IMR-90 (cell line): Measurements from ENCODE around the gene VAV3. TPM values are rescaled to one million over a fixed set of nuclear protein-coding genes. Genes with fewer than 3 reads are reported as not detected.

Source experiments
- ATAC-seq: fragments of 200-7000 bp; cut with Tn5 transposase; 2 replicates; pipeline ENCODE4 v1.9.1; 2020; ENCODE audit warnings: low read depth, mild to moderate bottlenecking, moderate library complexity
- BruUV-seq: library from RNA; stranded (reverse); fragments of 400-500 nt; replicated peaks from 2 replicates; lab custom pipeline; 2021; lab: Mats Ljungman, UMichigan
- CTCF ChIA-PET: fragments of 300-600 bp; formaldehyde crosslinking; extraction: SDS; loops from one replicate; lab custom pipeline; 2021; ENCODE audit warnings: antibody characterized with exemption; lab: Yijun Ruan, JAX
- POLR2A ChIA-PET: fragments of 300-600 bp; sonication (Branson Sonifier 250); formaldehyde crosslinking; loops from one replicate; lab custom pipeline; 2022; ENCODE audit warnings: antibody characterized with exemption; ENCODE audit not compliant: unreplicated experiment; lab: Charles Lee
- DNase-seq: peaks from one replicate; pipeline ENCODE4 v3.0.0; 2013
- H2AFZ ChIP-seq: replicated peaks from 2 replicates; pipeline ENCODE3; 2013; ENCODE audit warnings: low read length, mild to moderate bottlenecking; ENCODE audit not compliant: poor library complexity
- H2AK5ac ChIP-seq: 2 replicates; pipeline ENCODE4 v1.6.1; 2013; ENCODE audit warnings: low read depth, low read length, inconsistent platforms
- H2AK9ac ChIP-seq: replicated peaks from 2 replicates; pipeline ENCODE3; 2013; ENCODE audit warnings: mild to moderate bottlenecking, low read depth, low read length, moderate library complexity; ENCODE audit not compliant: poor library complexity
- H2BK120ac ChIP-seq: 2 replicates; pipeline ENCODE4 v1.6.1; 2013; ENCODE audit warnings: low read depth, low read length, inconsistent platforms
- H2BK15ac ChIP-seq: 3 replicates; pipeline ENCODE4 v1.6.1; 2013; ENCODE audit warnings: low read depth, low read length, inconsistent platforms
- H2BK20ac ChIP-seq: 2 replicates; pipeline ENCODE4 v1.6.1; 2013; ENCODE audit warnings: low read depth, mild to moderate bottlenecking, inconsistent platforms, low read length, moderate library complexity
- H2BK5ac ChIP-seq: 2 replicates; pipeline ENCODE4 v1.6.1; 2013; ENCODE audit warnings: mild to moderate bottlenecking, low read depth, low read length, inconsistent platforms; ENCODE audit not compliant: poor library complexity, severe bottlenecking
- H3K14ac ChIP-seq: replicated peaks from 2 replicates; pipeline ENCODE4 v1.6.1; 2013; ENCODE audit warnings: low read depth, low read length, inconsistent platforms
- H3K18ac ChIP-seq: 2 replicates; pipeline ENCODE4 v1.6.1; 2013; ENCODE audit warnings: low read depth, low read length, control low read depth
- H3K23ac ChIP-seq: 2 replicates; pipeline ENCODE4 v1.6.1; 2013; ENCODE audit warnings: low read depth, low read length, inconsistent platforms
- H3K27ac ChIP-seq: 2 replicates; pipeline ENCODE4 v1.5.1; 2013; ENCODE audit warnings: mild to moderate bottlenecking, control low read depth, low read length; ENCODE audit not compliant: insufficient read depth
- H3K27me3 ChIP-seq: 2 replicates; pipeline ENCODE4 v1.6.1; 2013; ENCODE audit warnings: low read length; ENCODE audit not compliant: control insufficient read depth, insufficient read depth
- H3K36me3 ChIP-seq: 2 replicates; pipeline ENCODE4 v1.6.1; 2013; ENCODE audit warnings: low read length, mixed read lengths; ENCODE audit not compliant: control insufficient read depth, insufficient read depth
- H3K4ac ChIP-seq: 2 replicates; pipeline ENCODE4 v1.6.1; 2013; ENCODE audit warnings: low read depth, low read length, inconsistent platforms
- H3K4me1 ChIP-seq: 2 replicates; pipeline ENCODE4 v1.6.1; 2013; ENCODE audit warnings: low read length, mixed read lengths; ENCODE audit not compliant: control insufficient read depth, insufficient read depth
- H3K4me2 ChIP-seq: 2 replicates; pipeline ENCODE4 v1.6.1; 2013; ENCODE audit warnings: low read depth, mild to moderate bottlenecking, control low read depth, low read length, moderate library complexity
- H3K4me3 ChIP-seq: 2 replicates; pipeline ENCODE4 v1.5.1; 2013; ENCODE audit warnings: low read depth, mild to moderate bottlenecking, control low read depth, low read length, moderate library complexity; ENCODE audit not compliant: insufficient read depth
- H3K56ac ChIP-seq: 2 replicates; pipeline ENCODE4 v1.6.1; 2013; ENCODE audit warnings: low read length, inconsistent platforms; ENCODE audit not compliant: insufficient read depth; ENCODE audit errors: extremely low read depth
- H3K79me1 ChIP-seq, 2 experiments: 2 replicates each; pipeline ENCODE4 v1.6.1; 2013; ENCODE audit warnings: low read length in 2 of 2, inconsistent platforms in 1 of 2, low read depth in 1 of 2
- H3K9ac ChIP-seq: 2 replicates; pipeline ENCODE4 v1.6.1; 2013; ENCODE audit warnings: low read depth, low read length, control low read depth
- H3K9me1 ChIP-seq: 2 replicates; pipeline ENCODE4 v1.6.1; 2013; ENCODE audit warnings: low read length, inconsistent platforms; ENCODE audit not compliant: insufficient read depth
- H3K9me3 ChIP-seq: 2 replicates; pipeline ENCODE4 v1.6.1; 2013; ENCODE audit warnings: low read length; ENCODE audit not compliant: control insufficient read depth, insufficient read depth
- H4K20me1 ChIP-seq: 2 replicates; pipeline ENCODE4 v1.6.1; 2013; ENCODE audit warnings: low read length, inconsistent platforms; ENCODE audit not compliant: insufficient read depth
- H4K5ac ChIP-seq: 2 replicates; pipeline ENCODE4 v1.6.1; 2013; ENCODE audit warnings: mild to moderate bottlenecking, low read depth, low read length, control low read depth
- H4K8ac ChIP-seq, 2 experiments: 2 replicates each; pipeline ENCODE4 v1.6.1; 2013; ENCODE audit warnings: low read depth in 2 of 2, low read length in 2 of 2, control low read depth in 1 of 2, inconsistent platforms in 1 of 2
- H4K91ac ChIP-seq: 2 replicates; pipeline ENCODE4 v1.6.1; 2013; ENCODE audit warnings: low read depth, low read length, inconsistent platforms; ENCODE audit not compliant: insufficient read depth
- MAFK ChIP-seq: IDR thresholded peaks from 2 replicates; pipeline ENCODE4 v1.6.1; 2012; ENCODE audit warnings: low read depth, low read length, improper control_type of control experiment
- POLR2A ChIP-seq: IDR thresholded peaks from 2 replicates; pipeline ENCODE4 v1.6.1; 2012; ENCODE audit warnings: mild to moderate bottlenecking, low read depth, low read length
- RCOR1 ChIP-seq: IDR thresholded peaks from 2 replicates; pipeline ENCODE4 v1.6.1; 2012; ENCODE audit warnings: mild to moderate bottlenecking, low read length, improper control_type of control experiment; ENCODE audit not compliant: insufficient replicate concordance
- dilution Hi-C: fragments of 300-500 bp; cut with HindIII; formaldehyde crosslinking; loops from one replicate; pipeline ENCODE4 v1.14.3; 2018; ENCODE audit warnings: low sequenced_read_pairs; ENCODE audit not compliant: unreplicated experiment
- in situ Hi-C: fragments of 300-500 bp; cut with MboI; formaldehyde crosslinking; loops from 3 replicates; pipeline ENCODE4 v1.14.3; 2019; ENCODE audit warnings: low sequenced_read_pairs, inconsistent platforms, mixed read lengths
- intact Hi-C: fragments of 100-400 bp; cut with micrococcal nuclease; formaldehyde crosslinking; loops from 2 replicates; pipeline ENCODE4 v1.10.0; 2022
- polyA plus RNA-seq, 3 experiments: library from polyadenylated mRNA; depleted of rRNA; stranded (reverse); fragments of >200 nt; gene quantifications; 2 replicates each; pipeline ENCODE4 v1.2.3, GENCODE V29; 2012; ENCODE audit warnings: low replicate concordance in 1 of 3
- total RNA-seq: library from RNA; depleted of rRNA; stranded (reverse); fragments of >200 nt; gene quantifications from 2 replicates; pipeline ENCODE4 v1.2.3, GENCODE V29; 2012
- TF ChIP-seq, protein P1 (sequence below): fragments of 150-350 bp; IDR thresholded peaks from 2 replicates; pipeline ENCODE4 v1.6.1; 2016; ENCODE audit warnings: low read depth, mild to moderate bottlenecking, low read length, moderate library complexity, borderline replicate concordance

VAV3 gene
- total and polyA plus RNA-seq, 2 of the 4 experiments (the other 2 are of a cell fraction) = 0.12 to 0.18 TPM

GRCh38 chr1:107555578-107555977, 409.4 kb downstream of the VAV3 start:
- Histone ChIP-seq H2BK15ac (no peak overlapping the region), H2BK5ac (no peak overlapping the region), H4K20me1 (no peaks in the 10 kb centered on the region), H3K79me1 (no peaks in the 10 kb centered on the region), H2BK120ac (no peak overlapping the region), H3K9me3 (no peaks in the 10 kb centered on the region), H2AK5ac (no peak overlapping the region), H4K91ac (no peak overlapping the region), H2BK20ac (no peak overlapping the region), H3K36me3 (no peaks in the 10 kb centered on the region), H4K5ac (no peak overlapping the region), H3K27me3 (no peaks in the 10 kb centered on the region), H3K9ac (no peak overlapping the region), H3K18ac (no peak overlapping the region), H3K9me1 (no peaks in the 10 kb centered on the region), H3K4me3 (no peak overlapping the region), H3K4me1 (no peaks in the 10 kb centered on the region), H2AK9ac (no peak overlapping the region), H3K14ac (no peak overlapping the region), H3K27ac (no peak overlapping the region), H4K8ac (no peak overlapping the region), H3K56ac (no peak overlapping the region), H3K4ac (no peak overlapping the region), H2AFZ (no peak overlapping the region), H3K4me2 (no peak overlapping the region), H3K23ac (no peak overlapping the region)
- ChIA-PET CTCF (no interaction called here), POLR2A (no interaction called here)
- ATAC-seq (no peak), DNase-seq (no peak)
- intact Hi-C loops = no loop called here
- in situ Hi-C loops = no loop called here
- TF ChIP-seq RCOR1 (no peak), POLR2A (no peak), MAFK (no peak)
- TF ChIP-seq, protein P1, sequence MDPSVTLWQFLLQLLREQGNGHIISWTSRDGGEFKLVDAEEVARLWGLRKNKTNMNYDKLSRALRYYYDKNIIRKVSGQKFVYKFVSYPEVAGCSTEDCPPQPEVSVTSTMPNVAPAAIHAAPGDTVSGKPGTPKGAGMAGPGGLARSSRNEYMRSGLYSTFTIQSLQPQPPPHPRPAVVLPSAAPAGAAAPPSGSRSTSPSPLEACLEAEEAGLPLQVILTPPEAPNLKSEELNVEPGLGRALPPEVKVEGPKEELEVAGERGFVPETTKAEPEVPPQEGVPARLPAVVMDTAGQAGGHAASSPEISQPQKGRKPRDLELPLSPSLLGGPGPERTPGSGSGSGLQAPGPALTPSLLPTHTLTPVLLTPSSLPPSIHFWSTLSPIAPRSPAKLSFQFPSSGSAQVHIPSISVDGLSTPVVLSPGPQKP = no peak
- no TSS peak for BruUV-seq
- dilution Hi-C loops = no loop called here
